ENCODE measurements around the gene BEST1.

DNA sequence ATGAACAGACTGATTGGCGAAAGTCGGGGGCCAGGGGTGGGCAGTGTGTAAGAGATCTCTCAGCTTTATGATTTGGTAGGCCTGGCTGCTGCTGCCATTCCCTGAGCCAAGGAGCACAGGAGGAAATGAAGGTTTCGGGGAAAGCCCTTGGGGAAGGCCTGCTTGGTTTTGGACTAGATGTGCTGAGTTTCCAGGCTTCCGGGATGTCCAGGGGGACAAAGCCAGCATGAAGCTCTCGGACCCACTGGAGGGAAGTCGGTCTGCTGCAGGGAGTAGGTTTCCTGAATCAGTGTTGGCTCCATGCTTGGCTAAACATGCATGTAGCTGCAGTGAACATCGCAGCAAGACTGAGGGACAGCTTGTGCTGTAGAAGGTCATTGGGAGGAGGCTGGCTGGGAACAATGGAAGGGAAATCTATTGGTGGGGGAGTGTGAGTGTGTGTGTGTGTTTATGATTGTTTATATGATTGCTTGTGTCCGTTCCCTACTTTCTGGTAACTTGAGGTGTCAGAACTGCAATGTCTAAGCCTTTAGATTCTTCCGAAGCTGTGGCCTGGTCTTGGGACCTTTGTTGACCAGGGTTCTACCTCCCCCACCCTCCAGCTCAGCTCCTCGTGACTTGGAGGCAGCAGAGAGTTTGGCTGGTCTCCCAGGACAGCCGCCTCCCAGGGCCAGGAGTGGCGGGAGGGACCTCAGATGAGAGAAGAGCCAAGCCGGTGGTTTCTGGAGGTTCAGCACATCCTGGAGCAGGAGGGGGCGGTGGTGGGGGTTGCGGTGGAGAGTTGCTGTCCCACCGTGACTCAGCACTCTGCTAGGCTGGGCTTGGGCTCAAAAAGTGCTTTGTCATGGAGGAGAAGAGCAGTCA lies 21.3 kb downstream of the BEST1 start:
- TF ChIP-seq, protein P1, sequence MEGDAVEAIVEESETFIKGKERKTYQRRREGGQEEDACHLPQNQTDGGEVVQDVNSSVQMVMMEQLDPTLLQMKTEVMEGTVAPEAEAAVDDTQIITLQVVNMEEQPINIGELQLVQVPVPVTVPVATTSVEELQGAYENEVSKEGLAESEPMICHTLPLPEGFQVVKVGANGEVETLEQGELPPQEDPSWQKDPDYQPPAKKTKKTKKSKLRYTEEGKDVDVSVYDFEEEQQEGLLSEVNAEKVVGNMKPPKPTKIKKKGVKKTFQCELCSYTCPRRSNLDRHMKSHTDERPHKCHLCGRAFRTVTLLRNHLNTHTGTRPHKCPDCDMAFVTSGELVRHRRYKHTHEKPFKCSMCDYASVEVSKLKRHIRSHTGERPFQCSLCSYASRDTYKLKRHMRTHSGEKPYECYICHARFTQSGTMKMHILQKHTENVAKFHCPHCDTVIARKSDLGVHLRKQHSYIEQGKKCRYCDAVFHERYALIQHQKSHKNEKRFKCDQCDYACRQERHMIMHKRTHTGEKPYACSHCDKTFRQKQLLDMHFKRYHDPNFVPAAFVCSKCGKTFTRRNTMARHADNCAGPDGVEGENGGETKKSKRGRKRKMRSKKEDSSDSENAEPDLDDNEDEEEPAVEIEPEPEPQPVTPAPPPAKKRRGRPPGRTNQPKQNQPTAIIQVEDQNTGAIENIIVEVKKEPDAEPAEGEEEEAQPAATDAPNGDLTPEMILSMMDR (conservative IDR thresholded peaks at IDR 0.05; ENCODE audit: low read length): no peak
- TF ChIP-seq EZH2phosphoT487 (IDR thresholded peaks at IDR 0.05; ENCODE audit: borderline replicate concordance, low read depth, low read length): no peak

All from OCI-LY7 (cell line).